Progenitor cell of endocrine pancreas (in vitro differentiated cells): ENCODE results near the gene KCNG4. TPM values are rescaled to one million over a fixed set of nuclear protein-coding genes. Genes with fewer than 3 reads are reported as not detected.
A peak's percentile ranks its signal among the peaks of the same experiment; 100 is the strongest.

Source experiments
- DNase-seq: peaks from one replicate; pipeline ENCODE4 v3.0.0; 2021; ENCODE audit warnings: low spot score; ENCODE audit not compliant: unreplicated experiment
- H3K27ac Mint-ChIP-seq: 2 replicates; pipeline ENCODE4 v1.8.0; 2021; ENCODE audit warnings: mild to moderate bottlenecking, moderate library complexity, mixed read lengths
- H3K27me3 Mint-ChIP-seq: 2 replicates; pipeline ENCODE4 v1.8.0; 2021; ENCODE audit warnings: mixed read lengths
- H3K36me3 Mint-ChIP-seq: 2 replicates; pipeline ENCODE4 v1.8.0; 2022; ENCODE audit warnings: mixed read lengths; ENCODE audit not compliant: insufficient read depth
- H3K4me1 Mint-ChIP-seq: 2 replicates; pipeline ENCODE4 v1.8.0; 2021; ENCODE audit warnings: low read depth, mixed read lengths
- H3K4me3 Mint-ChIP-seq: 2 replicates; pipeline ENCODE4 v1.8.0; 2021; ENCODE audit warnings: low read depth, mild to moderate bottlenecking, moderate library complexity, mixed read lengths
- H3K9me3 Mint-ChIP-seq: 2 replicates; pipeline ENCODE4 v1.8.0; 2021; ENCODE audit warnings: low read depth, mixed read lengths
- CTCF ChIP-seq: fragments of 200-600 bp; sonication (generic); IDR thresholded peaks from one replicate; pipeline ENCODE4 v1.5.0; 2021; ENCODE audit warnings: antibody characterized with exemption, mild to moderate bottlenecking; ENCODE audit not compliant: unreplicated experiment
- total RNA-seq: library from RNA; stranded (reverse); gene quantifications from 2 replicates; pipeline ENCODE4 v1.2.1, GENCODE V29; 2021

Gene KCNG4
- total RNA-seq, 1 donor from 2014 or later = not detected

GRCh38 chr16:84196101-84196500 is 43.7 kb downstream of the KCNG4 start:
- H3K4me3 Mint-ChIP-seq = no peak overlapping the region
- DNase-seq = no peak

GRCh38 chr16:84195201-84196093 is 44.4 kb downstream of the KCNG4 start:
- H3K27me3 Mint-ChIP-seq = peaks cover 27% of the 10 kb centered on the region
- H3K27ac Mint-ChIP-seq = no peak overlapping the region
- H3K9me3 Mint-ChIP-seq = no peaks in the 10 kb centered on the region
- H3K4me3 Mint-ChIP-seq = no peak overlapping the region
- TF ChIP-seq CTCF = no peak
- peaks cover 3% of the 10 kb centered on the region for H3K4me1 Mint-ChIP-seq
- DNase-seq = no peak
- no peaks in the 10 kb centered on the region for H3K36me3 Mint-ChIP-seq

More at GRCh38 chr16:84196101-84196500, 43.7 kb downstream of the KCNG4 start:
- Mint-ChIP-seq H3K27me3 (peaks cover 27% of the 10 kb centered on the region), H3K36me3 (no peaks in the 10 kb centered on the region), H3K9me3 (no peaks in the 10 kb centered on the region), H3K4me1 (peaks cover 3% of the 10 kb centered on the region), H3K27ac (no peak overlapping the region)
- TF ChIP-seq CTCF = no peak

GRCh38 chr16:84194470-84195200 is 45.2 kb downstream of the KCNG4 start:
- Mint-ChIP-seq H3K27ac (peak overlapping the region; percentile 64), H3K9me3 (no peaks in the 10 kb centered on the region), H3K27me3 (peaks cover 22% of the 10 kb centered on the region), H3K4me3 (no peak overlapping the region), H3K36me3 (no peaks in the 10 kb centered on the region), H3K4me1 (peaks cover 3% of the 10 kb centered on the region)
- no peak for DNase-seq
- no peak for TF ChIP-seq CTCF

GRCh38 chr16:84194018-84194417 is 45.8 kb downstream of the KCNG4 start:
- no peak for TF ChIP-seq CTCF
- DNase-seq = no peak
- H3K4me1 Mint-ChIP-seq = peaks cover 3% of the 10 kb centered on the region
- H3K36me3 Mint-ChIP-seq = no peaks in the 10 kb centered on the region
- no peak overlapping the region for H3K4me3 Mint-ChIP-seq
- H3K27ac Mint-ChIP-seq = no peak overlapping the region
- H3K27me3 Mint-ChIP-seq = peaks cover 19% of the 10 kb centered on the region
- no peaks in the 10 kb centered on the region for H3K9me3 Mint-ChIP-seq

- Mint-ChIP-seq H3K9me3 (no peaks in the 10 kb centered on the region), H3K4me3 (no peak overlapping the region), H3K27ac (no peak overlapping the region), H3K36me3 (no peaks in the 10 kb centered on the region), H3K27me3 (peaks cover 13% of the 10 kb centered on the region), H3K4me1 (peaks cover 3% of the 10 kb centered on the region)
- no peak for DNase-seq
- TF ChIP-seq CTCF = no peak
Measured at GRCh38 chr16:84193480-84193879, 46.3 kb downstream of the KCNG4 start.
